WTC11 (cell line): ENCODE results near the gene RPTN.

Source experiments
- CREB1 ChIP-seq: sonication (generic); formaldehyde crosslinking; IDR thresholded peaks from 2 replicates; pipeline ENCODE4 v1.8.0; 2023; ENCODE audit warnings: mild to moderate bottlenecking, missing genetic modification reagents
- GRHL2 ChIP-seq: fragments of 250-450 bp; sonication (Bioruptor Pico); IDR thresholded peaks from 2 replicates; pipeline ENCODE4 v1.8.0; 2022; ENCODE audit warnings: mild to moderate bottlenecking, moderate library complexity; ENCODE audit not compliant: insufficient replicate concordance, severe bottlenecking
- SMAD3 ChIP-seq: sonication (generic); formaldehyde crosslinking; IDR thresholded peaks from 2 replicates; pipeline ENCODE4 v1.8.0; 2022; ENCODE audit warnings: missing genetic modification reagents, mild to moderate bottlenecking, borderline replicate concordance
- TCF7 ChIP-seq: sonication (generic); formaldehyde crosslinking; IDR thresholded peaks from 2 replicates; pipeline ENCODE4 v1.8.0; 2022; ENCODE audit warnings: mild to moderate bottlenecking, low read depth, missing genetic modification reagents, moderate library complexity
- TEAD4 ChIP-seq: sonication (generic); formaldehyde crosslinking; IDR thresholded peaks from 2 replicates; pipeline ENCODE4 v1.8.0; 2022; ENCODE audit warnings: mild to moderate bottlenecking, missing genetic modification reagents
- TP53 ChIP-seq: sonication (generic); formaldehyde crosslinking; IDR thresholded peaks from 2 replicates; pipeline ENCODE4 v1.8.1; 2023; ENCODE audit warnings: mild to moderate bottlenecking, missing genetic modification reagents
- ZNF121 ChIP-seq: sonication (generic); formaldehyde crosslinking; IDR thresholded peaks from 2 replicates; pipeline ENCODE4 v1.8.0; 2023; ENCODE audit warnings: missing genetic modification reagents
- ZNF138 ChIP-seq: sonication (generic); formaldehyde crosslinking; conservative IDR thresholded peaks from 2 replicates; pipeline ENCODE4 v1.8.1; 2022; ENCODE audit warnings: mild to moderate bottlenecking, moderate library complexity, missing genetic modification reagents
- TF ChIP-seq, protein P1 (sequence below): sonication (generic); formaldehyde crosslinking; IDR thresholded peaks from 2 replicates; pipeline ENCODE4 v1.8.1; 2023; ENCODE audit warnings: mild to moderate bottlenecking, missing genetic modification reagents, borderline replicate concordance
- TF ChIP-seq, protein P2 (sequence below): fragments of 200-600 bp; IDR thresholded peaks from 2 replicates; pipeline ENCODE4 v1.8.0; 2022; ENCODE audit warnings: antibody characterized with exemption
- TF ChIP-seq, protein P3 (sequence below): sonication (generic); formaldehyde crosslinking; IDR thresholded peaks from 2 replicates; pipeline ENCODE4 v1.8.0; 2023; ENCODE audit warnings: missing genetic modification reagents, mild to moderate bottlenecking, borderline replicate concordance
- TF ChIP-seq, protein P4 (sequence below): fragments of 250-450 bp; sonication (Bioruptor Pico); IDR thresholded peaks from 2 replicates; pipeline ENCODE4 v1.9.0; 2021; ENCODE audit warnings: mild to moderate bottlenecking
- TF ChIP-seq, protein P5 (sequence below): sonication (generic); formaldehyde crosslinking; IDR thresholded peaks from 2 replicates; pipeline ENCODE4 v1.8.1; 2023; ENCODE audit warnings: mild to moderate bottlenecking, missing genetic modification reagents, moderate library complexity
- TF ChIP-seq, protein P6 (sequence below): sonication (generic); formaldehyde crosslinking; IDR thresholded peaks from 2 replicates; pipeline ENCODE4 v1.8.1; 2022; ENCODE audit warnings: low read depth, missing genetic modification reagents, borderline replicate concordance

DNA sequence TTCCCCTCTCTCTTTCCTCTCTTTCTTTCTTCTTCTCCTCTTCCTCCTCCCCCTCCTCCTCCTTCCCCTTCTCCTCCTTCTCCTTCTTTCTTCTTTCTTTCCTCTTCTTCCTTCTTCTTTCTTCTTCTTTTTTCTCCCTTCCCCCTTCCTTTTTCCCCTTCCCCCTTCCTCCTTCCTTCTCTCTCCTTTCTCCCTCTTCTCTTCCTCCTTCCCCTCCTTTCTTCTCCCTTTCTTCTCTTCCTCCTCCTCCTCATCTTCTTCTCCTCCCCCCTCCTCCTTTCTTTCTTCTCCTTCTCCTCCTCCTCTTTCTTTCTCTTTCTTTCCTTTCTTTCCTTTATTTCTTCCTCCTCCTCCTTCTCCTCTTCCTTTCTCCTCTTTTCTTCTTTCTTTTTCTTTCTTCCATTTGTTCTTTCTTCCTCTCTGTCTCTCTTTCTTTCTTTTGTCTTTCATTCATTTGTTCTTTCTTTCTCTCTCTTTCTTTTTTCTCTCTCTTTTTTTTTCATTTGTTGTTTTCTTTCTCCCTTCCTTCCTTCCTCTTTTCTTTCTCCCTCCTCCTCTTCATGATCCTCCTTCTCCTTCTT, 38.4 kb upstream of the RPTN start:
- TF ChIP-seq, protein P1, sequence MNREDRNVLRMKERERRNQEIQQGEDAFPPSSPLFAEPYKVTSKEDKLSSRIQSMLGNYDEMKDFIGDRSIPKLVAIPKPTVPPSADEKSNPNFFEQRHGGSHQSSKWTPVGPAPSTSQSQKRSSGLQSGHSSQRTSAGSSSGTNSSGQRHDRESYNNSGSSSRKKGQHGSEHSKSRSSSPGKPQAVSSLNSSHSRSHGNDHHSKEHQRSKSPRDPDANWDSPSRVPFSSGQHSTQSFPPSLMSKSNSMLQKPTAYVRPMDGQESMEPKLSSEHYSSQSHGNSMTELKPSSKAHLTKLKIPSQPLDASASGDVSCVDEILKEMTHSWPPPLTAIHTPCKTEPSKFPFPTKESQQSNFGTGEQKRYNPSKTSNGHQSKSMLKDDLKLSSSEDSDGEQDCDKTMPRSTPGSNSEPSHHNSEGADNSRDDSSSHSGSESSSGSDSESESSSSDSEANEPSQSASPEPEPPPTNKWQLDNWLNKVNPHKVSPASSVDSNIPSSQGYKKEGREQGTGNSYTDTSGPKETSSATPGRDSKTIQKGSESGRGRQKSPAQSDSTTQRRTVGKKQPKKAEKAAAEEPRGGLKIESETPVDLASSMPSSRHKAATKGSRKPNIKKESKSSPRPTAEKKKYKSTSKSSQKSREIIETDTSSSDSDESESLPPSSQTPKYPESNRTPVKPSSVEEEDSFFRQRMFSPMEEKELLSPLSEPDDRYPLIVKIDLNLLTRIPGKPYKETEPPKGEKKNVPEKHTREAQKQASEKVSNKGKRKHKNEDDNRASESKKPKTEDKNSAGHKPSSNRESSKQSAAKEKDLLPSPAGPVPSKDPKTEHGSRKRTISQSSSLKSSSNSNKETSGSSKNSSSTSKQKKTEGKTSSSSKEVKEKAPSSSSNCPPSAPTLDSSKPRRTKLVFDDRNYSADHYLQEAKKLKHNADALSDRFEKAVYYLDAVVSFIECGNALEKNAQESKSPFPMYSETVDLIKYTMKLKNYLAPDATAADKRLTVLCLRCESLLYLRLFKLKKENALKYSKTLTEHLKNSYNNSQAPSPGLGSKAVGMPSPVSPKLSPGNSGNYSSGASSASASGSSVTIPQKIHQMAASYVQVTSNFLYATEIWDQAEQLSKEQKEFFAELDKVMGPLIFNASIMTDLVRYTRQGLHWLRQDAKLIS (CRISPR knock-in tag): no peak
- TF ChIP-seq, protein P2, sequence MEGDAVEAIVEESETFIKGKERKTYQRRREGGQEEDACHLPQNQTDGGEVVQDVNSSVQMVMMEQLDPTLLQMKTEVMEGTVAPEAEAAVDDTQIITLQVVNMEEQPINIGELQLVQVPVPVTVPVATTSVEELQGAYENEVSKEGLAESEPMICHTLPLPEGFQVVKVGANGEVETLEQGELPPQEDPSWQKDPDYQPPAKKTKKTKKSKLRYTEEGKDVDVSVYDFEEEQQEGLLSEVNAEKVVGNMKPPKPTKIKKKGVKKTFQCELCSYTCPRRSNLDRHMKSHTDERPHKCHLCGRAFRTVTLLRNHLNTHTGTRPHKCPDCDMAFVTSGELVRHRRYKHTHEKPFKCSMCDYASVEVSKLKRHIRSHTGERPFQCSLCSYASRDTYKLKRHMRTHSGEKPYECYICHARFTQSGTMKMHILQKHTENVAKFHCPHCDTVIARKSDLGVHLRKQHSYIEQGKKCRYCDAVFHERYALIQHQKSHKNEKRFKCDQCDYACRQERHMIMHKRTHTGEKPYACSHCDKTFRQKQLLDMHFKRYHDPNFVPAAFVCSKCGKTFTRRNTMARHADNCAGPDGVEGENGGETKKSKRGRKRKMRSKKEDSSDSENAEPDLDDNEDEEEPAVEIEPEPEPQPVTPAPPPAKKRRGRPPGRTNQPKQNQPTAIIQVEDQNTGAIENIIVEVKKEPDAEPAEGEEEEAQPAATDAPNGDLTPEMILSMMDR: no peak
- TF ChIP-seq TP53 (CRISPR knock-in tag): no peak
- no peak for TF ChIP-seq CREB1 (CRISPR knock-in tag)
- TF ChIP-seq ZNF121 (CRISPR knock-in tag): no peak
- TF ChIP-seq, protein P3, sequence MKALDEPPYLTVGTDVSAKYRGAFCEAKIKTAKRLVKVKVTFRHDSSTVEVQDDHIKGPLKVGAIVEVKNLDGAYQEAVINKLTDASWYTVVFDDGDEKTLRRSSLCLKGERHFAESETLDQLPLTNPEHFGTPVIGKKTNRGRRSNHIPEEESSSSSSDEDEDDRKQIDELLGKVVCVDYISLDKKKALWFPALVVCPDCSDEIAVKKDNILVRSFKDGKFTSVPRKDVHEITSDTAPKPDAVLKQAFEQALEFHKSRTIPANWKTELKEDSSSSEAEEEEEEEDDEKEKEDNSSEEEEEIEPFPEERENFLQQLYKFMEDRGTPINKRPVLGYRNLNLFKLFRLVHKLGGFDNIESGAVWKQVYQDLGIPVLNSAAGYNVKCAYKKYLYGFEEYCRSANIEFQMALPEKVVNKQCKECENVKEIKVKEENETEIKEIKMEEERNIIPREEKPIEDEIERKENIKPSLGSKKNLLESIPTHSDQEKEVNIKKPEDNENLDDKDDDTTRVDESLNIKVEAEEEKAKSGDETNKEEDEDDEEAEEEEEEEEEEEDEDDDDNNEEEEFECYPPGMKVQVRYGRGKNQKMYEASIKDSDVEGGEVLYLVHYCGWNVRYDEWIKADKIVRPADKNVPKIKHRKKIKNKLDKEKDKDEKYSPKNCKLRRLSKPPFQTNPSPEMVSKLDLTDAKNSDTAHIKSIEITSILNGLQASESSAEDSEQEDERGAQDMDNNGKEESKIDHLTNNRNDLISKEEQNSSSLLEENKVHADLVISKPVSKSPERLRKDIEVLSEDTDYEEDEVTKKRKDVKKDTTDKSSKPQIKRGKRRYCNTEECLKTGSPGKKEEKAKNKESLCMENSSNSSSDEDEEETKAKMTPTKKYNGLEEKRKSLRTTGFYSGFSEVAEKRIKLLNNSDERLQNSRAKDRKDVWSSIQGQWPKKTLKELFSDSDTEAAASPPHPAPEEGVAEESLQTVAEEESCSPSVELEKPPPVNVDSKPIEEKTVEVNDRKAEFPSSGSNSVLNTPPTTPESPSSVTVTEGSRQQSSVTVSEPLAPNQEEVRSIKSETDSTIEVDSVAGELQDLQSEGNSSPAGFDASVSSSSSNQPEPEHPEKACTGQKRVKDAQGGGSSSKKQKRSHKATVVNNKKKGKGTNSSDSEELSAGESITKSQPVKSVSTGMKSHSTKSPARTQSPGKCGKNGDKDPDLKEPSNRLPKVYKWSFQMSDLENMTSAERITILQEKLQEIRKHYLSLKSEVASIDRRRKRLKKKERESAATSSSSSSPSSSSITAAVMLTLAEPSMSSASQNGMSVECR: no peak
- TF ChIP-seq TEAD4 (CRISPR knock-in tag): no peak
- TF ChIP-seq, protein P4, sequence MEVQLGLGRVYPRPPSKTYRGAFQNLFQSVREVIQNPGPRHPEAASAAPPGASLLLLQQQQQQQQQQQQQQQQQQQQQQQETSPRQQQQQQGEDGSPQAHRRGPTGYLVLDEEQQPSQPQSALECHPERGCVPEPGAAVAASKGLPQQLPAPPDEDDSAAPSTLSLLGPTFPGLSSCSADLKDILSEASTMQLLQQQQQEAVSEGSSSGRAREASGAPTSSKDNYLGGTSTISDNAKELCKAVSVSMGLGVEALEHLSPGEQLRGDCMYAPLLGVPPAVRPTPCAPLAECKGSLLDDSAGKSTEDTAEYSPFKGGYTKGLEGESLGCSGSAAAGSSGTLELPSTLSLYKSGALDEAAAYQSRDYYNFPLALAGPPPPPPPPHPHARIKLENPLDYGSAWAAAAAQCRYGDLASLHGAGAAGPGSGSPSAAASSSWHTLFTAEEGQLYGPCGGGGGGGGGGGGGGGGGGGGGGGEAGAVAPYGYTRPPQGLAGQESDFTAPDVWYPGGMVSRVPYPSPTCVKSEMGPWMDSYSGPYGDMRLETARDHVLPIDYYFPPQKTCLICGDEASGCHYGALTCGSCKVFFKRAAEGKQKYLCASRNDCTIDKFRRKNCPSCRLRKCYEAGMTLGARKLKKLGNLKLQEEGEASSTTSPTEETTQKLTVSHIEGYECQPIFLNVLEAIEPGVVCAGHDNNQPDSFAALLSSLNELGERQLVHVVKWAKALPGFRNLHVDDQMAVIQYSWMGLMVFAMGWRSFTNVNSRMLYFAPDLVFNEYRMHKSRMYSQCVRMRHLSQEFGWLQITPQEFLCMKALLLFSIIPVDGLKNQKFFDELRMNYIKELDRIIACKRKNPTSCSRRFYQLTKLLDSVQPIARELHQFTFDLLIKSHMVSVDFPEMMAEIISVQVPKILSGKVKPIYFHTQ: no peak
- TF ChIP-seq SMAD3 (CRISPR knock-in tag): no peak
- TF ChIP-seq, protein P5, sequence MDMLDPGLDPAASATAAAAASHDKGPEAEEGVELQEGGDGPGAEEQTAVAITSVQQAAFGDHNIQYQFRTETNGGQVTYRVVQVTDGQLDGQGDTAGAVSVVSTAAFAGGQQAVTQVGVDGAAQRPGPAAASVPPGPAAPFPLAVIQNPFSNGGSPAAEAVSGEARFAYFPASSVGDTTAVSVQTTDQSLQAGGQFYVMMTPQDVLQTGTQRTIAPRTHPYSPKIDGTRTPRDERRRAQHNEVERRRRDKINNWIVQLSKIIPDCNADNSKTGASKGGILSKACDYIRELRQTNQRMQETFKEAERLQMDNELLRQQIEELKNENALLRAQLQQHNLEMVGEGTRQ (CRISPR knock-in tag): no peak
- TF ChIP-seq GRHL2: no peak
- no peak for TF ChIP-seq ZNF138 (CRISPR knock-in tag)
- TF ChIP-seq TCF7: no peak
- TF ChIP-seq, protein P6, sequence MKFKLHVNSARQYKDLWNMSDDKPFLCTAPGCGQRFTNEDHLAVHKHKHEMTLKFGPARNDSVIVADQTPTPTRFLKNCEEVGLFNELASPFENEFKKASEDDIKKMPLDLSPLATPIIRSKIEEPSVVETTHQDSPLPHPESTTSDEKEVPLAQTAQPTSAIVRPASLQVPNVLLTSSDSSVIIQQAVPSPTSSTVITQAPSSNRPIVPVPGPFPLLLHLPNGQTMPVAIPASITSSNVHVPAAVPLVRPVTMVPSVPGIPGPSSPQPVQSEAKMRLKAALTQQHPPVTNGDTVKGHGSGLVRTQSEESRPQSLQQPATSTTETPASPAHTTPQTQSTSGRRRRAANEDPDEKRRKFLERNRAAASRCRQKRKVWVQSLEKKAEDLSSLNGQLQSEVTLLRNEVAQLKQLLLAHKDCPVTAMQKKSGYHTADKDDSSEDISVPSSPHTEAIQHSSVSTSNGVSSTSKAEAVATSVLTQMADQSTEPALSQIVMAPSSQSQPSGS (CRISPR knock-in tag): no peak
